HEK293T (cell line): ENCODE data around the gene CCDC70.

Experiments used
- ARNT ChIP-seq: fragments of 450-650 bp; IDR thresholded peaks from 2 replicates; pipeline ENCODE4 v1.6.1; 2017; ENCODE audit warnings: mild to moderate bottlenecking
- BHLHE40 ChIP-seq: fragments of 450-650 bp; IDR thresholded peaks from 2 replicates; pipeline ENCODE4 v1.6.1; 2016; ENCODE audit warnings: mild to moderate bottlenecking, moderate library complexity, borderline replicate concordance
- ELF4 ChIP-seq: fragments of 450-650 bp; IDR thresholded peaks from 2 replicates; pipeline ENCODE4 v1.6.1; 2017; ENCODE audit warnings: antibody characterized with exemption
- FOXK2 ChIP-seq: fragments of 450-650 bp; IDR thresholded peaks from 2 replicates; pipeline ENCODE4 v1.6.1; 2016; ENCODE audit warnings: mild to moderate bottlenecking
- FOXM1 ChIP-seq: fragments of 450-650 bp; IDR thresholded peaks from 2 replicates; pipeline ENCODE4 v1.6.1; 2017; ENCODE audit warnings: mild to moderate bottlenecking, borderline replicate concordance
- NFRKB ChIP-seq: fragments of 450-650 bp; IDR thresholded peaks from 2 replicates; pipeline ENCODE4 v1.6.1; 2016; ENCODE audit warnings: mild to moderate bottlenecking, moderate library complexity
- SP1 ChIP-seq: fragments of 450-650 bp; IDR thresholded peaks from 2 replicates; pipeline ENCODE4 v1.6.1; 2017
- SUZ12 ChIP-seq: fragments of 450-650 bp; IDR thresholded peaks from 2 replicates; pipeline ENCODE4 v1.6.1; 2016; ENCODE audit warnings: mild to moderate bottlenecking
- TARDBP ChIP-seq: fragments of 450-650 bp; IDR thresholded peaks from 2 replicates; pipeline ENCODE4 v1.6.1; 2016
- ZNF384 ChIP-seq: fragments of 450-650 bp; IDR thresholded peaks from 2 replicates; pipeline ENCODE4 v1.6.1; 2016

DNA sequence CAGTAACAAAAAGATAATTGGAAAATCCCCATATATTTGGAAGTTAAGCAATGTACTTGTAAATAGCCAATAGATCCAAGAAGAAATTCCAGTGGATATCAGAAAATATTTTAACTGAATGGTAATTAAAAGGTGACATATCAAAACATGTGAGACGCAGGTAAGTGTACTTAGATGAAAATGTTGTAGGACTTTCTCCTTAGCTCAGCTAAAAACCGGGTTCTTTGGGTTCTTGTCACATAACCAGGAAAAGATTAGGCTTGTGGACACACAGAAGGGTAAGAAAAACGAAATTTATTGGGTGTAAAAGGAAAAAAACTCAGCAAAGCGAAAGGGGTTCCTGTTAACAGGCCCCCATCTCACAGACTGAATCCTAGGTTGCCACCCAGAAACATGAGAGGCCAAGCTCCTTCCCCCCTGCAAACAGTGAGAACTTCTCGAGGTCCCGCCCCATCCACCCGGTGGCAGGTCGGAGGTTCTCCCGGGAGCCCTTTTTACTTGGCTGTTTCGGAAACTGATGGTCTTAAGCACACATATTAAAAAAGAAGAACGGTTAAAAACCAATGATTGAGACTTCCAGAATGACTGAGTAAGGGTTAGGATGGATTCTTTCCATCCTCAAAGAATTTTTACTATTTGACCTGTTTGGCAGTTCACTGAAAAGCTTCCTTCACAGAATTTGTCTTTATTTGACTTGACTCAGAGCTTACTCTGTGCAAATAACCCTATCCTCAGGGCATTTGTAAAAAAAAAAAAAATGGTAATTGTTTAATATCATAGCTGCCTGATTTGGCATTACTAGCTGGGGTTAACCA is 3.1 kb upstream of the CCDC70 start:
- TF ChIP-seq NFRKB: no peak
- TF ChIP-seq FOXM1: no peak
- no peak for TF ChIP-seq SP1
- TF ChIP-seq ARNT: no peak
- TF ChIP-seq ZNF384: no peak
- no peak for TF ChIP-seq FOXK2
- no peak for TF ChIP-seq TARDBP
- TF ChIP-seq BHLHE40: no peak
- no peak for TF ChIP-seq ELF4
- no peak for TF ChIP-seq SUZ12
